GM18517 (cell line): ENCODE data around the gene TSPAN8.
"Not testable (repeated sequence)": the region's sequence is repeated elsewhere in the genome, so short reads cannot be mapped to it uniquely, and the experiment has no call there.

Experiments
- ATAC-seq: cut with Tn5 transposase; IDR thresholded peaks from one replicate; pipeline ENCODE4 v1.9.1; 2021; ENCODE audit warnings: mild to moderate bottlenecking, moderate library complexity; ENCODE audit not compliant: unreplicated experiment

TSPAN8 gene

DNA sequence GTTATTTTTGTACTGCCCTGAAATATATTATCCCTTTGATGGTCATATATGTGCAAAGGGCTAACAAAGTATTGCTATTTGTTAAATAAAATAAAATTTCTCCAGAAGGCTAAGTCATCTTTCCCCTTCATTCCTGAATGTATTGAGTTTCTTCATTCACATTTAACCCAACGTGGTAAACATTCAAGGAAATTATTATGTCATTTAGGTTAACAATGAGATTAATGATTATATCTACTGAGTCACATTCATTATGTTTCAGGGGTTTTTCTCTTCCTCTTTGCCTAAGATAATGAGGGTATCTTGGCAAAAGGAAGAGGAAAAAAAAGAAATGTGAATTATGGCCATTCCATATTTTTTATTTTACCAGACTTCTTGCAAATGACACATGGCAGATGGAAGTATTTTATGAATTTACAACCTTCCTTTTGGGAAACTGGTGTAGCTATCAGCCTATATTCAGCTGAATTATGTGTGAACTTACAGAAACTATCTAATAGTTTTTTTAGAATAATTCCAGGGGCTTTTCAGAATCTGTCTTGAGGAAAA is 27.2 kb downstream of the TSPAN8 start:
- no peak for ATAC-seq

DNA sequence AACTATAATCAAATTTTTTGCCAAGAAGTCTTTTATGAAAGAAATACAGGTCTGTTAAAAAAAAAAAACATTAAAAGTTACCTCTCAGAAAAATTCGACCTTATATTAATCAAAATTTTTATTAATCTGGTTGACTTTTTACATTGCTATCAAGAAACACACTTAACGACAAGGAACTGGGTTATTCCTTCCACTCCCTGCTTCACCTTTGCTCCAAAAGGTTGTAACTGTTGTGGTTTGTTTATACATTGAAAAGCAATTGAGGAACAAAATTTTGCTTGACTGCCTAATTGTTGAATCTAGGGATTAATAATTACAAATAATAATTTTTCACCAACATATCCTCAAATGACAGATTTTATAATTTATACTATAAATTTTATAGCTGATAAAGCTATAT is 28.4 kb downstream of the TSPAN8 start:
- no peak for ATAC-seq

DNA sequence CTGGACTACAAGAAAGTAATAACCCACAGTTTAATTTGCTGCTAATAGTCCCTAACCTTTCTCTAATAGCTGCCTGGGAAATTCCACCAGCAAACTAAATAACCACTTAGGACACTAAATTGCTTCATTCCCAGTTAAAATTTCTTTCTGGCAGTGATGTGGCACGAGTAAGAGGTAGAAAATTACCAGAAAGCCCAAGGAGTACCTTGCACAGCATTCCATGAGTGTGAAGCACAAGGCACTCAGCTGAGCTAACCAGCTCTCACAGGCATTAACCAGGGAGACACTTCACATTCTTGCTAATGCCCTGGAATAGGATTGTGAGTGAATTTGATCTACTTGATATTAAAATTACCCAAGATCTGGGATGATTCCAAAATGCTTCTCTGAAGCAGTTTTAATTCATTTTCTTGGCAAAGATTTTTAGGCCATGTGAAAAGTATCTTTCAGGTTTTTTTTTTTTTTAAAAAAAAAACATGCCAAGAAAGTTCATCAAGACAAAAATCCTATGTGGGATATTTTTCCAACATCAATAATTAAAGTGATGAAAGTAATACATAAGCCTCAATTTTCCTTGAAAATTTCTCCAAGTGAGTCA is 29.5 kb downstream of the TSPAN8 start:
- ATAC-seq: no peak

DNA sequence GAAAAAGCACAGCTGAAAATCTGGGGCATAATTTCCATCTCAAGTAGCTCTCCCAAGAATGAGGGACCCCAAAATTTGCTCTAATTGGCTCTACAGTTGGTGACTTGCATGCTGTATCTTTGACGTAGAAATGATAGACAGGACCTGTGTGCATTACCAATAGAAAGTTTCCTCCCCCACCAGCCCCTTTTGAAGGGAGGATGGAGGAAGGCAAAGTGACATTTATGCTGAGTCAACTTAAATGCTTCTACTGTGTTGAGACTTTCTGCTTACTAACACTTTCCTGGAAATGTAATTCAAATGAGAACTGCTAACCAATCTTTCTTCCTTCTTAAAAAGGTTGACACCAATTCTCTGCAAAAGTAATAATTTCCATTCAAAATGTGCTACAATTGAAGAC is 31.9 kb downstream of the TSPAN8 start:
- no peak for ATAC-seq

DNA sequence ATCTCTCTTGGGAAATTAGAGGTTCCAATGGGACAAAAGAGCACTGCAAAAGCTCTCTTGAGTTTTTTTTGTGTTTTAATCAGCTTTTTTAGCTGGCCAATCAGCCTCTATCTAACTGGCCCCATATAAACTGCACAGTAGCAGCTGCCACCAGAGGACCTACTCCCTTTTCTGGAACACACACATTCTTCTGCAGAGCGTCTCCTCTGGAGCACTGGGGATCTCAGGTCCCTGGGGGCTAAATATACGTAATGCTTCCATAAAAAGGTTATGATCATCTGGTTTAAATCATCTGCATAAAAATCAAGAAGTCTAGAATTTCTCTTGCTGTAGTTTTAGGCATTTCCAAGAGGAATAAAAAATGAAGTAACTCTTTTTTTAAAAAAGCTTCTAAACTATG is 32.3 kb downstream of the TSPAN8 start:
- no peak for ATAC-seq

DNA sequence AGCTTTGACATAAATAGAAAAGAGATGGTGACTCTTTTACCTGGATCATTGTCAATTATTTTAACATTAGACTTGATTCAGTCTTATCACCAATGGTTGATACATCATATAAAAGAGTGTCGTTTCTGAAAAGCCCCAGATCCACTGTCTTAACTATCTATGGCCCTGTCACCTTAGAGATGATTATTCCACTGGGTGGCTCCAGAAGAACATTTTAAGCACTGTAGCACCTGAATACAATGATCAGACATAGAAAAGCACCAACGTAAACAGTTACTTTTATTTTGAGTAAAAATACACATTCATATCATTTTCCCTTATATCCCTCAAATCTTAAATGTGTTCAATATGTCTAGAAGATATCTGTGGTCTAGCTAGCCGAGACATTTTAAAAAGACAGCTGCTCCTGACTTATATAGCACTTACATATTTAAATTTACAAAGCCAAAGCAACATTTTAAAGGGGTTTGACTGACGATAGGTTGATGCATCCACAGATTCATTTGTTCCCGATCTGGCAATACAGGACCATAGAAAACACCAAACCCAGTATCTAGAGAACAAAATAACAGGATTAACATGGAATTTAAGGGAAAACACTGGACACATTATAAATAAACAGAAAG is 32.9 kb downstream of the TSPAN8 start:
- no peak for ATAC-seq

DNA sequence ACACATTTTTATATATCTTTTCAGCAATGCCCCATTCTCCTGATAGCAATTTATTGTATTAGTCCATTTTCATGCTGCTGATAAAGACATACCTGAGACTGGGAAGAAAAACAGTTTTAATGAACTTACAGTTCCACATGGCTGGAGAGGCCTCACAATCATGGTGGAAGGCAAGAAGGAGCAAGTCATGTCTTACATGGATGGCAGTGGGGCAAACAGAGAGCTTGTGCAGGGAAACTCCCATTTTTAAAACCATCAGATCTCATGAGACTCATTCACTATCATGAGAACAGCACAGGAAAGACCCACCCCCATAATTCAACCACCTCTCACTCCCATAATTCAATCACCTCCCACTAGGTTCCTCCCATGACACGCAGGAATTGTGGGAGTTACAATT is 44.7 kb downstream of the TSPAN8 start:
- ATAC-seq: not testable (repeated sequence)

DNA sequence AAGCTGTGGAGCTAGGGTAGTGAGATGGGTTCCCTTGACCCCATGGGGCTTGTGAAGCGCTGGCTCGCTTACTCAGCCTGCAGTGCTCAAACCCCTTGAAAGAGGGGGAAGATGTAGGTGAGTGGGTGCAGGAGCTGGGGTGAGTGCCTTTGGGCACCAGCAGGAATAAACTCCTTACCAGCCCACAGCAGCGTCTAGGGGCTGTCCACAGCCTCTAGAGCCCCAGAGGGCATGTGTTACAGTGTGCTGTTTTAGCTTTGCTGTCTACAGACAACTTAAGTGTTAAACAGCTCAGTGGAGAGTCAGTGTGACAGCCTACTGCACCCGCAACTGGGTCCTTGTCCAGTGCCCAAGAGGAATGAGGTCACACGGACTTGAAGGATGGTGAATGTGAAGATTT is 48.0 kb downstream of the TSPAN8 start:
- no peak for ATAC-seq

DNA sequence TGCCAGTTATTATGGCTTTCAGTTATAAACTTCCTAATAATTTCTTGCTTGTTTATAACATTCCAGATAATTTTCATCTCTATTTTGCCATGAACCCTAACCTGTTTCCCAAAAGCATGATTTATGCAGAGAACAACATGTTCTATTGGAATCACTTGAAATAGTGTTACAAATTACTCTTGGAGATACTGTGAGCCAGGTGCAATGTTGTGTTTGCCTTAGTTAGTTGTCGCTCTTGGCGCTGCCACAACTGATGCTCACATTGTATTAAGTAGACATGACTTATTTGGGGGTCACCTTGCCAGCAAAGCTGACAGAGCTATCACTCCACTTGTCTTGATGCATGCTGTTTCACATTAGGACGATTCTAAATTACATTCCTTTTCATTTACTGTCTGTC is 49.4 kb downstream of the TSPAN8 start:
- no peak for ATAC-seq

DNA sequence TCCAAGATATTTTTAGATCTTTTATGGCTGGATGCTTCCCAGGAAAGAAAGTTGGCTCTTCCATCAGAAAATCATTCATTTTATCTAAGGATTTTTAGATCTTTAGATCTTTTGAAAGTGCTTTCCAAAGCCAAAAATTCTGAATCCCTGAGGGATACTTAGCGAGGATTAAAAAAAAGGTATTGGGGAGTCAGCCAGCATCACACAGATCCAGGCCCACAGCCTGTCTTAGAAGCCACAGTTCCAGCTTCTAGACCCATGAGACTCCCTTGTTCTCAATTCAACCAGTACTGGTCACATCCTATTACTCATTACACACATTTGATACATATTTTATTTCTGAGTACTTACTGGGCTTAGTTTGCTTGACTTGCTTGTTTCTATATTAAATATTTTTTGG is 49.9 kb downstream of the TSPAN8 start:
- ATAC-seq: no peak

DNA sequence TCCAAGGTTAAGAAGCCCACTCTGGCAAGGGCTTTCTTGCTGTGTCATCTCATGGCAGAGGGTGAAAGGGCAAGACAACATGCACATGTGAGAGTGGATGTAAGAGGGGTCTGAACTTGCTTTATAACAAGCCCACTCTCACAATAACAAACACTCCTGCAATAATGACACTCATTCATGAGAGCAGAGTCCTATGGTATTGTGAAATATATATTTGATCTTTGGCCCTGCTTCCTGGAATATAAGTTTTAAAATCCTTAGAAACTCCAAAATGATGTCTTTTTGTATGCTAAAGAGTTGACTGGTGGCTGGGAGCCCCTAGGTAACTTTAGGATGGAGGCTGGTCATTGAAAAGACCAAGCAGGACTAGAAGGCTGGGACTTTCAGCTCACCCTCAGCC is 51.8 kb downstream of the TSPAN8 start:
- ATAC-seq: no peak

DNA sequence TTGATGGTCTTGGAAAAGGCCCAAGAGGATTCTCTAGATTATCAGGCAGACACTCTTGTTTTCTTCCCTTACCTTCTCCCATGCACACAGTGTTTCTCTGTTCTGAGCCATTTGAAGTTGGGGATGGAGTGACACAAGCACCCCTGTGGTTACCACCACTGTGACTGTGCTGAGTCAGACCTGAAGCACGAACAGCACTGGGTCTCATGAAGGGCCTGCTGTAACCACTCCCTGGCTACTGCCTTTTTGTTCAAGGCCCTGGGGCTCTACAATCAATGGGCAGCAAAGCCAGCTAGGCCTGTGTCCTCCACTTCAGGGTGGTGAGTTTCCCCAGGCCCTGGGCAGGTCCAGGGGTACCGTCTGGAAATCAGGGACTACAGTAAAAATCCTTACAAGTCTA is 65.5 kb downstream of the TSPAN8 start:
- no peak for ATAC-seq

DNA sequence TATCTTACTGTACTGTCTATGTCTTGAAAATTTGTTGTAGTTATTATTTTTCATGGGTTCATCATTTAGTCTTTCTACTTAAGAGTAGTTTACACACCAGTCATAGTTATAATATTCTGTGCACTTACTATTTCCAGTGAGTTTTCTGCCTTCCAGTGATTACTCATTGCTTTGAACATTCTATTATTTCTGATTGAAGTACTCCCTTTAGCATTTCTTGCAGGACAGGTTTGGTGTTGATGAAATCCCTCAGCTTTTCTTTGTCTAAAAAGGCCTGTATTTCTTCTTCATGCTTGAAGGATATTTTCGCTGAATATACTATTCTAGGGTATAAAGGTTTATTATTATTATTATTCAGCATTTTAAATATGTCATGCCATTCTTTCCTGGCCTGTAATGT is 66.8 kb downstream of the TSPAN8 start:
- ATAC-seq: no peak

DNA sequence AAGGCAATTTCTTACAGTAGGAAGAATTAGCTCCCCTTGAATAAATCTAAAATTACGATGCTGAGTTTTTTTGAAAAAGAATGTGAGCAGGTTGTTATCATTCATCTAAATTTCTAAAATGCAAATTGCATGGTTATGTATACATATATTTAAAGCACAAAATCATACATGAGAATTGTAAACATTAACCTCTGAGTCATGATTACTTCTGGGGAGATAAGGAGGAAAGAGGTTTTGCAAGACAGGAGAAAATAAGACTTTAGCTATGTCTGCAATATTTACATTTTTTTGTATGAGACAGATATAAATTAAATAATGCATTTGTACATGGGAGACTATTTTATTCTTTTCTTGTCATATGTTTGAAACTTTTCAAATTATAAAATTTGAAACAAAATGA is 72.2 kb downstream of the TSPAN8 start:
- ATAC-seq: no peak

DNA sequence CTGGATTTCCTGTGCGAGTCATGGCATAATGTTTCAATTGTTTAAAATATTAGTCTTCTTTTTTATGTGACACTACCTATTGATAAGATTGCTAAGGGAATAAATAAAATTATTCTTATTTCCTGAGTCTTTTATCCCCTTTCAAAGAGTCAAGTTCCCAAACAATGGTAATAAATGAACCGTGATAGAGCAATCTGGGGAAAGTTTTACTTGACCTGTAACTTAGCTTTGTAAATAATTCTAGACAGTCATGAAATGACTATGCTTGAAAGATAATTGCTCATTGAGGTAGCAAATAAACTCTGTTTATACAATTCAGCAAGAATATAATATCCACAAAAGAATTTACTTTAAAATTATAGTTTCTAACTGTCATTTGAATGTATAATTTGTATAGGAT is 82.1 kb downstream of the TSPAN8 start:
- no peak for ATAC-seq
